Chondrocyte (in vitro differentiated cells): ENCODE results near the gene BAX. TPM values are rescaled to one million over a fixed set of nuclear protein-coding genes. Genes with fewer than 3 reads are reported as not detected.

Experiments
- DNase-seq: peaks from one replicate; pipeline ENCODE4 v3.0.0; 2021; ENCODE audit warnings: mixed read lengths, low spot score
- H3K27ac Mint-ChIP-seq: one replicate; pipeline ENCODE4 v1.8.0; 2021; ENCODE audit warnings: mild to moderate bottlenecking, moderate library complexity, mixed read lengths; ENCODE audit not compliant: unreplicated experiment
- H3K27me3 Mint-ChIP-seq: 2 replicates; pipeline ENCODE4 v1.8.0; 2021; ENCODE audit warnings: low read depth, mixed read lengths
- H3K36me3 Mint-ChIP-seq: 2 replicates; pipeline ENCODE4 v1.8.0; 2021; ENCODE audit warnings: low read depth, mixed read lengths
- H3K4me1 Mint-ChIP-seq: 2 replicates; pipeline ENCODE4 v1.8.0; 2021; ENCODE audit warnings: low read depth, mild to moderate bottlenecking, mixed read lengths
- H3K4me3 Mint-ChIP-seq: one replicate; pipeline ENCODE4 v1.8.0; 2021; ENCODE audit warnings: mild to moderate bottlenecking, moderate library complexity, mixed read lengths; ENCODE audit not compliant: unreplicated experiment
- H3K9me3 Mint-ChIP-seq: 2 replicates; pipeline ENCODE4 v1.8.0; 2021; ENCODE audit warnings: low read depth, mixed read lengths
- CTCF ChIP-seq: fragments of 200-600 bp; sonication (generic); IDR thresholded peaks from 2 replicates; pipeline ENCODE4 v1.5.0; 2021; ENCODE audit warnings: antibody characterized with exemption, mild to moderate bottlenecking, moderate library complexity
- total RNA-seq: library from RNA; stranded (reverse); gene quantifications from 3 replicates; pipeline ENCODE4 v1.2.1, GENCODE V29; 2021

Gene BAX
- total RNA-seq, 1 donor from 2014 or later, result 161 TPM

GRCh38 chr19:48999481-49000325 is 45.0 kb downstream of the BAX start:
- Mint-ChIP-seq H3K27ac (no peak overlapping the region), H3K36me3 (peaks cover 8% of the 10 kb centered on the region), H3K27me3 (no peaks in the 10 kb centered on the region), H3K9me3 (no peaks in the 10 kb centered on the region), H3K4me3 (no peak overlapping the region), H3K4me1 (peaks cover 15% of the 10 kb centered on the region)
- peak; percentile 83 for TF ChIP-seq CTCF
- DNase-seq, result no peak

- no peak overlapping the region for H3K4me3 Mint-ChIP-seq
- H3K27ac Mint-ChIP-seq, result no peak overlapping the region
These were observed 49.5 kb downstream of the BAX start for GRCh38 chr19:49004133-49004532.

GRCh38 chr19:49004964-49005614 is 50.4 kb downstream of the BAX start:
- H3K4me3 Mint-ChIP-seq, result no peak overlapping the region
- no peaks in the 10 kb centered on the region for H3K9me3 Mint-ChIP-seq
- TF ChIP-seq CTCF, result no peak
- no peak for DNase-seq
- no peaks in the 10 kb centered on the region for H3K27me3 Mint-ChIP-seq
- H3K36me3 Mint-ChIP-seq, result peaks cover 12% of the 10 kb centered on the region
- no peak overlapping the region for H3K27ac Mint-ChIP-seq
- no peaks in the 10 kb centered on the region for H3K4me1 Mint-ChIP-seq

More at GRCh38 chr19:49004133-49004532, 49.5 kb downstream of the BAX start:
- Mint-ChIP-seq H3K27me3 (no peaks in the 10 kb centered on the region), H3K36me3 (peaks cover 15% of the 10 kb centered on the region), H3K9me3 (no peaks in the 10 kb centered on the region), H3K4me1 (peaks cover 6% of the 10 kb centered on the region)
- DNase-seq, result no peak
- no peak for TF ChIP-seq CTCF

- no peaks in the 10 kb centered on the region for H3K9me3 Mint-ChIP-seq
- DNase-seq, result no peak
- H3K4me3 Mint-ChIP-seq, result no peak overlapping the region
- no peaks in the 10 kb centered on the region for H3K27me3 Mint-ChIP-seq
- TF ChIP-seq CTCF, result no peak
- H3K36me3 Mint-ChIP-seq, result peaks cover 19% of the 10 kb centered on the region
- H3K4me1 Mint-ChIP-seq, result no peaks in the 10 kb centered on the region
- no peak overlapping the region for H3K27ac Mint-ChIP-seq
These were observed 52.2 kb downstream of the BAX start for GRCh38 chr19:49006905-49007304.

- no peak overlapping the region for H3K27ac Mint-ChIP-seq
- peaks cover 16% of the 10 kb centered on the region for H3K36me3 Mint-ChIP-seq
- no peak for TF ChIP-seq CTCF
- H3K4me3 Mint-ChIP-seq, result no peak overlapping the region
- DNase-seq, result no peak
- H3K27me3 Mint-ChIP-seq, result no peaks in the 10 kb centered on the region
- no peaks in the 10 kb centered on the region for H3K9me3 Mint-ChIP-seq
- H3K4me1 Mint-ChIP-seq, result no peaks in the 10 kb centered on the region
These were observed 55.2 kb downstream of the BAX start for GRCh38 chr19:49009828-49010227.
